Transverse colon (tissue), 4 donors: Measurements from ENCODE around the gene HDAC8. TPM values are rescaled to one million over a fixed set of nuclear protein-coding genes. Genes with fewer than 3 reads are reported as not detected.
"Not testable (repeated sequence)": the region's sequence is repeated elsewhere in the genome, so short reads cannot be mapped to it uniquely, and the experiment has no call there.

ENCODE experiments used
- DNase-seq: peaks from one replicate; pipeline ENCODE4 v3.0.0-alpha.2; 2019
- H3K27ac ChIP-seq, 4 donors: fragments of 200-600 bp; sonication (generic); 2 replicates each; pipeline ENCODE4 v1.5.1; 2016 to 2018; ENCODE audit warnings: inconsistent platforms in 4 of 4
- H3K27me3 ChIP-seq: fragments of 200-600 bp; sonication (generic); 2 replicates; pipeline ENCODE4 v1.5.1; 2017; ENCODE audit warnings: inconsistent platforms
- H3K36me3 ChIP-seq, 4 donors: fragments of 200-600 bp; sonication (generic); 2 replicates each; pipeline ENCODE4 v1.5.1; 2017 to 2019; ENCODE audit warnings: inconsistent platforms in 4 of 4
- H3K4me1 ChIP-seq, 4 donors: fragments of 200-600 bp; sonication (generic); 2 replicates each; pipeline ENCODE4 v1.5.1; 2017 to 2020; ENCODE audit warnings: inconsistent platforms in 4 of 4
- H3K4me3 ChIP-seq, 4 donors: fragments of 200-600 bp; sonication (generic); 1 replicate in 1 of 4; 2 replicates in 3 of 4; pipeline versions ENCODE4 v1.5.1 to v1.6.1; 2017 to 2019; ENCODE audit warnings: inconsistent platforms in 4 of 4
- H3K9me3 ChIP-seq, 2 donors: fragments of 200-600 bp; sonication (generic); 2 replicates each; pipeline ENCODE4 v1.5.1; 2017 to 2019; ENCODE audit warnings: inconsistent platforms in 2 of 2
- EP300 ChIP-seq: sonication (generic); formaldehyde crosslinking; IDR thresholded peaks from one replicate; pipeline ENCODE4 v1.6.1; 2017; ENCODE audit warnings: antibody characterized with exemption, low read depth
- POLR2A ChIP-seq: fragments of 450-650 bp; IDR thresholded peaks from one replicate; pipeline ENCODE4 v1.6.1; 2016; ENCODE audit warnings: antibody characterized with exemption, mild to moderate bottlenecking, moderate library complexity
- POLR2AphosphoS5 ChIP-seq, 3 donors: sonication (generic); formaldehyde crosslinking; IDR thresholded peaks; one replicate each; pipeline ENCODE4 v1.6.1; 2016; ENCODE audit warnings: antibody characterized with exemption in 3 of 3
- WGBS, 2 donors: methylation state at CpG; one replicate each; pipeline ENCODE4 v1.1.5; 2018; ENCODE audit warnings: low coverage in 1 of 2; 5-methylcytosine and 5-hydroxymethylcytosine counted together
- in situ Hi-C, 4 donors: fragments of 200-750 bp; cut with MboI; loops; one replicate each; pipeline versions ENCODE4 v1.15.0 to v1.15.1; 2017; ENCODE audit warnings: low sequenced_read_pairs in 3 of 4, low pct_ligation_motif_present in 1 of 4, low pct_unique_long_range_greater_than_20kb in 1 of 4
- intact Hi-C: fragments of 100-400 bp; cut with DNase I; formaldehyde crosslinking; loops from one replicate; pipeline ENCODE4 v1.15.1; 2023; ENCODE audit warnings: low total_unique reads
- total RNA-seq, 4 donors: library from RNA; depleted of rRNA; stranded (reverse); fragments of >200 nt; gene quantifications; one replicate each; pipeline ENCODE4 v1.1.0, GENCODE V29; 2016
- TF ChIP-seq, protein P1 (sequence below), 5 experiments: fragments of 200-600 bp in 3 of 5; fragments of 450-650 bp in 2 of 5; sonication (generic) in 3 of 5; IDR thresholded peaks; 1 replicate in 2 of 5; 2 replicates in 3 of 5; pipeline ENCODE4 v1.5.1; 2016 to 2017; ENCODE audit warnings: antibody characterized with exemption in 5 of 5, inconsistent platforms in 3 of 5, mild to moderate bottlenecking in 2 of 5, moderate library complexity in 1 of 5

The HDAC8 gene
- total RNA-seq, 4 donors from 2014 or later = 10.5 to 37.5 (median 18.4) TPM

- Histone ChIP-seq H3K27me3 (no peaks in the 10 kb centered on the region), H3K27ac (no peak overlapping the region), H3K9me3 (no peaks in the 10 kb centered on the region), H3K36me3 (no peaks in the 10 kb centered on the region), H3K4me1 (peaks cover 0 to 5% (median 0%) of the 10 kb centered on the region in 4 donors), H3K4me3 (no peak overlapping the region)
- in situ Hi-C loops (no loop called here), intact Hi-C loops (no loop called here)
- DNase-seq = no peak
- 77 to 80% methylated on average over 1 to 6 of the region's 6 CpGs for WGBS, 2 donors
- TF ChIP-seq, protein P1, sequence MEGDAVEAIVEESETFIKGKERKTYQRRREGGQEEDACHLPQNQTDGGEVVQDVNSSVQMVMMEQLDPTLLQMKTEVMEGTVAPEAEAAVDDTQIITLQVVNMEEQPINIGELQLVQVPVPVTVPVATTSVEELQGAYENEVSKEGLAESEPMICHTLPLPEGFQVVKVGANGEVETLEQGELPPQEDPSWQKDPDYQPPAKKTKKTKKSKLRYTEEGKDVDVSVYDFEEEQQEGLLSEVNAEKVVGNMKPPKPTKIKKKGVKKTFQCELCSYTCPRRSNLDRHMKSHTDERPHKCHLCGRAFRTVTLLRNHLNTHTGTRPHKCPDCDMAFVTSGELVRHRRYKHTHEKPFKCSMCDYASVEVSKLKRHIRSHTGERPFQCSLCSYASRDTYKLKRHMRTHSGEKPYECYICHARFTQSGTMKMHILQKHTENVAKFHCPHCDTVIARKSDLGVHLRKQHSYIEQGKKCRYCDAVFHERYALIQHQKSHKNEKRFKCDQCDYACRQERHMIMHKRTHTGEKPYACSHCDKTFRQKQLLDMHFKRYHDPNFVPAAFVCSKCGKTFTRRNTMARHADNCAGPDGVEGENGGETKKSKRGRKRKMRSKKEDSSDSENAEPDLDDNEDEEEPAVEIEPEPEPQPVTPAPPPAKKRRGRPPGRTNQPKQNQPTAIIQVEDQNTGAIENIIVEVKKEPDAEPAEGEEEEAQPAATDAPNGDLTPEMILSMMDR (IDR thresholded peaks at IDR 0.05) = no peak
- TF ChIP-seq EP300 (no peak), POLR2A (no peak), POLR2AphosphoS5 (IDR thresholded peaks at IDR 0.05) (no peak)
These were observed 4.1 kb downstream of the HDAC8 start for GRCh38 chrX:72568406-72569092.

- Histone ChIP-seq H3K4me1 (no peaks in the 10 kb centered on the region), H3K36me3 (no peaks in the 10 kb centered on the region), H3K4me3 (no peak overlapping the region), H3K27ac (no peak overlapping the region), H3K27me3 (no peaks in the 10 kb centered on the region), H3K9me3 (no peaks in the 10 kb centered on the region)
- WGBS, 2 donors = 81% methylated on average over 2 of the region's 2 CpGs; no CpG with 5 or more reads in 1 of the 2 donors
- intact Hi-C loops = no loop called here
- in situ Hi-C loops = no loop called here
- DNase-seq = no peak
- no peak for TF ChIP-seq POLR2AphosphoS5 (IDR thresholded peaks at IDR 0.05)
These were observed 6.2 kb downstream of the HDAC8 start for GRCh38 chrX:72566448-72566847.

- intact Hi-C loops, H3K27ac ChIP-seq, H3K36me3 ChIP-seq, H3K27me3 ChIP-seq, H3K4me3 ChIP-seq, H3K9me3 ChIP-seq, H3K4me1 ChIP-seq, in situ Hi-C loops, DNase-seq: not testable (repeated sequence)
- WGBS, 2 donors = 97% methylated on average over 17 of the region's 28 CpGs; no CpG with 5 or more reads in 1 of the 2 donors
These were observed 13.0 kb downstream of the HDAC8 start for GRCh38 chrX:72559655-72560054.

DNA sequence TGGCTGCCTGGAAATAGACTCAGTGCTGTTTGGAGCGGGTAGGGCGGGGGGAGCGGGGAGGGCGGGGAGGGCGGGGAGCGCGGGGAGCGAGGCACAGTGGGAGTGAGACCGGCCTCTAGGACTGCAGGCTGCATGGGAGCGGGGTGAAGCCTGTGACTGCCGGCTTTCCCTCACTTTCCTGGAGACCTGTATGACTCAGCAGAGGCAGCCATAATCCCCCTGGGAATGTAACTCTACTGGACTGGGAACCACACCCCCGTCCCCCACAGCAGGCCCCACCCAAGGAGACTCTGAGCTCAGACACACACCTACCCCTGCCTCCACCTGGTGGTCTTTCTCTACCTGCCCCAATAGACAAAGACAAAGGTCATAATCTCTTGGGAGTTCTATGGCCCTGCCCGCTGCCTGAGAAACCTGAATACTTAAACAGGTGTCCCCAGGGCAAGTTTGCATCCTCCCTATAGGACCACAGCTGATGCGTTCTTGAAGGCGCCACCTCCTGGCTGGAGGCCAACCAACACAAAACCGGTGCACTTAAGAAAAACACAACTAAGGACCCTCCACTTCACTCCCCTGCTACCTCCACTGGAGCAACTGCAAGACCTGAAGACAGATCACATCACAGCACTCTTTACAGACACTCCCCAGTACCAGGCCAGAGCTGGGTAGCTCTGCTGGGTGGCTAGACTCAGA, 18.0 kb downstream of the HDAC8 start:
- no peaks in the 10 kb centered on the region for H3K36me3 ChIP-seq
- no peak for TF ChIP-seq EP300
- TF ChIP-seq POLR2AphosphoS5 (IDR thresholded peaks at IDR 0.05) = no peak
- TF ChIP-seq, protein P1 (IDR thresholded peaks at IDR 0.05) = no peak
- no peak for TF ChIP-seq POLR2A
- H3K27ac ChIP-seq = no peak overlapping the region
- H3K4me1 ChIP-seq = no peaks in the 10 kb centered on the region
- intact Hi-C loops (no loop called here), in situ Hi-C loops (no loop called here)
- H3K27me3 ChIP-seq = no peaks in the 10 kb centered on the region
- no peak overlapping the region for H3K4me3 ChIP-seq
- H3K9me3 ChIP-seq = no peaks in the 10 kb centered on the region
- 50% methylated on average over 11 of the region's 16 CpGs; no CpG with 5 or more reads in 1 of the 2 donors for WGBS, 2 donors
- DNase-seq = no peak

DNA sequence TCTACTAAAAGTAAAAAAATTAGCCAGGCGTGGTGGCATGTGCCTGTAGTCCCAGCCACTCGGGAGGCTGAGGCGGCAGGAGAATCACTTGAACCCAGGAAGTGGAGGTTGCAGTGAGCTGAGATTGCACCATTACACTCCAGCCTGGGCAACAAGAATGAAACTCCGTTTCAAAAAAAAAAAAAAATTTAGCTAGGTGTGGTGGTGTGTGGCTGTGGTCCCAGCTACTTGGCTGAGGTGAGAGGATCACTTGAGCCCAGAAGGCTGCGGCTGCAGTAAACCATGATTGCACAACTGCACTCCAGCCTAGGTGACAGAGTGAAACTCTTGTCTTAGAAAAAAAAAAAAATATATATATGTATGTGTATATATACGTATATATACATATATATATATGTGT, 20.2 kb downstream of the HDAC8 start:
- H3K27me3 ChIP-seq, intact Hi-C loops, H3K9me3 ChIP-seq, H3K4me1 ChIP-seq, in situ Hi-C loops, H3K27ac ChIP-seq, H3K4me3 ChIP-seq, H3K36me3 ChIP-seq, DNase-seq: not testable (repeated sequence)
- 71 to 83% methylated on average over 1 to 6 of the region's 6 CpGs for WGBS, 2 donors
